H1 (cell line): ENCODE data around the gene CKAP4. TPM values are rescaled to one million over a fixed set of nuclear protein-coding genes. Genes with fewer than 3 reads are reported as not detected.

Experiments
- CTCF ChIA-PET: fragments of 300-600 bp; sonication (Branson Sonifier 250); formaldehyde crosslinking; loops from one replicate; lab custom pipeline; 2021; ENCODE audit not compliant: partially characterized antibody; lab: Charles Lee
- POLR2A ChIA-PET: fragments of 300-600 bp; sonication (Branson Sonifier 250); formaldehyde crosslinking; loops from one replicate; lab custom pipeline; 2021; ENCODE audit warnings: inconsistent platforms; ENCODE audit not compliant: partially characterized antibody; lab: Charles Lee
- DNase-seq, 2 experiments: peaks; one replicate each; pipeline versions ENCODE4 v3.0.0 to v3.0.0-alpha.2; 2010 to 2022; ENCODE audit warnings: low spot score in 2 of 2, low read depth in 1 of 2, mixed read lengths in 1 of 2
- FAIRE-seq: peaks from 2 replicates; lab custom pipeline; 2011; peaks lifted over from hg19 to GRCh38; lab: Jason Lieb, UNC
- H2AFZ ChIP-seq: 2 replicates; pipeline ENCODE4 v1.8.1; 2012; ENCODE audit warnings: low read length, inconsistent platforms
- H2AK5ac ChIP-seq: 2 replicates; pipeline ENCODE4 v1.6.1; 2013; ENCODE audit warnings: low read depth, low read length
- H2BK120ac ChIP-seq: replicated peaks from 2 replicates; pipeline ENCODE3; 2013; ENCODE audit warnings: low read depth, low read length, inconsistent platforms
- H2BK12ac ChIP-seq: 2 replicates; pipeline ENCODE4 v1.6.1; 2013; ENCODE audit warnings: low read depth, low read length
- H2BK15ac ChIP-seq: 2 replicates; pipeline ENCODE4 v1.6.1; 2013; ENCODE audit warnings: low read length
- H2BK20ac ChIP-seq: 2 replicates; pipeline ENCODE4 v1.6.1; 2013; ENCODE audit warnings: low read length
- H2BK5ac ChIP-seq: 2 replicates; pipeline ENCODE4 v1.6.1; 2013; ENCODE audit warnings: low read depth, low read length
- H3K14ac ChIP-seq: 2 replicates; pipeline ENCODE4 v1.6.1; 2013; ENCODE audit warnings: inconsistent platforms; ENCODE audit not compliant: insufficient read length
- H3K18ac ChIP-seq: 2 replicates; pipeline ENCODE4 v1.6.1; 2013; ENCODE audit warnings: low read length; ENCODE audit errors: extremely low read depth
- H3K23ac ChIP-seq: 2 replicates; pipeline ENCODE4 v1.6.1; 2013; ENCODE audit warnings: inconsistent platforms; ENCODE audit not compliant: insufficient read length
- H3K23me2 ChIP-seq: 2 replicates; pipeline ENCODE4 v1.6.1; 2013; ENCODE audit warnings: low read depth, low read length
- H3K27ac ChIP-seq: 2 replicates; pipeline ENCODE4 v1.6.1; 2011; ENCODE audit warnings: low read depth, low read length, inconsistent platforms
- H3K27me3 ChIP-seq, 4 experiments: replicated peaks in 1 of 4; 1 replicate in 1 of 4; 2 replicates in 3 of 4; pipeline versions ENCODE4 v1.6.1 to v1.8.1; 2011 to 2013; ENCODE audit warnings: low read length in 3 of 4, mild to moderate bottlenecking in 3 of 4, inconsistent platforms in 2 of 4, mixed read lengths in 2 of 4, moderate library complexity in 1 of 4; ENCODE audit not compliant: control insufficient read depth in 3 of 4, insufficient read depth in 3 of 4; ENCODE audit errors: extremely low read depth in 1 of 4
- H3K36me3 ChIP-seq, 4 experiments: 2 replicates each; pipeline versions ENCODE4 v1.6.1 to v1.8.1; 2011 to 2013; ENCODE audit warnings: mild to moderate bottlenecking in 4 of 4, low read length in 3 of 4, moderate library complexity in 2 of 4, control low read depth in 1 of 4, inconsistent platforms in 1 of 4; ENCODE audit not compliant: insufficient read depth in 4 of 4, control insufficient read depth in 2 of 4
- H3K4ac ChIP-seq: replicated peaks from 2 replicates; pipeline ENCODE3; 2013; ENCODE audit warnings: low read length, low read depth, mixed read lengths, inconsistent platforms; ENCODE audit not compliant: insufficient read length
- H3K4me1 ChIP-seq, 4 experiments: replicated peaks in 1 of 4; 1 replicate in 1 of 4; 2 replicates in 3 of 4; pipeline versions ENCODE4 v1.6.1 to v1.8.1; 2011 to 2013; ENCODE audit warnings: low read length in 3 of 4, inconsistent platforms in 2 of 4, mixed read lengths in 1 of 4; ENCODE audit not compliant: insufficient read depth in 4 of 4, control insufficient read depth in 3 of 4
- H3K4me2 ChIP-seq, 2 experiments: 2 replicates each; pipeline versions ENCODE4 v1.6.1 to v1.8.1; 2011 to 2013; ENCODE audit warnings: low read depth in 2 of 2, low read length in 2 of 2, control low read depth in 1 of 2, inconsistent platforms in 1 of 2, mild to moderate bottlenecking in 1 of 2; ENCODE audit not compliant: insufficient read depth in 1 of 2
- H3K4me3 ChIP-seq, 4 experiments: fragments of 200-600, 300-600 bp in 1 of 4; sonication (generic), shearing (Covaris generic), sonication (Bioruptor Twin) in 1 of 4; 2 replicates each; pipeline versions ENCODE4 v1.5.1 to v1.8.1; 2011 to 2016; ENCODE audit warnings: low read length in 4 of 4, low read depth in 3 of 4, control low read depth in 2 of 4, inconsistent platforms in 2 of 4, mild to moderate bottlenecking in 2 of 4, mixed read lengths in 1 of 4, moderate library complexity in 1 of 4; ENCODE audit not compliant: insufficient read depth in 2 of 4; ENCODE audit errors: extremely low read depth in 1 of 4
- H3K56ac ChIP-seq: replicated peaks from 2 replicates; pipeline ENCODE3; 2013; ENCODE audit warnings: low read depth, mild to moderate bottlenecking, mixed read lengths, low read length, inconsistent platforms; ENCODE audit not compliant: insufficient read length
- H3K79me1 ChIP-seq: 2 replicates; pipeline ENCODE4 v1.6.1; 2013; ENCODE audit warnings: low read depth, low read length, control low read depth
- H3K79me2 ChIP-seq, 2 experiments: 2 replicates each; pipeline versions ENCODE4 v1.6.1 to v1.8.1; 2012 to 2013; ENCODE audit warnings: low read length in 2 of 2, mild to moderate bottlenecking in 2 of 2, inconsistent platforms in 1 of 2; ENCODE audit not compliant: insufficient read depth in 2 of 2, control insufficient read depth in 1 of 2
- H3K9ac ChIP-seq, 4 experiments: replicated peaks in 1 of 4; 1 replicate in 1 of 4; 2 replicates in 3 of 4; pipeline versions ENCODE4 v1.6.1 to v1.8.1; 2011 to 2013; ENCODE audit warnings: low read depth in 3 of 4, low read length in 3 of 4, control low read depth in 2 of 4, mild to moderate bottlenecking in 2 of 4, moderate library complexity in 2 of 4, inconsistent platforms in 1 of 4; ENCODE audit errors: extremely low read depth in 1 of 4
- H3K9me3 ChIP-seq, 2 experiments: 2 replicates each; pipeline versions ENCODE4 v1.6.1 to v1.8.1; 2012 to 2013; ENCODE audit warnings: mild to moderate bottlenecking in 2 of 2, moderate library complexity in 2 of 2, control low read depth in 1 of 2, inconsistent platforms in 1 of 2, low read depth in 1 of 2, low read length in 1 of 2, mixed read lengths in 1 of 2; ENCODE audit not compliant: insufficient read depth in 2 of 2
- H4K20me1 ChIP-seq, 2 experiments: replicated peaks in 1 of 2; 2 replicates each; pipeline versions ENCODE3 to v1.8.1; 2011 to 2013; ENCODE audit warnings: inconsistent platforms in 2 of 2, low read length in 2 of 2, mild to moderate bottlenecking in 1 of 2; ENCODE audit not compliant: insufficient read depth in 2 of 2, control insufficient read depth in 1 of 2
- H4K5ac ChIP-seq: 2 replicates; pipeline ENCODE4 v1.6.1; 2013; ENCODE audit warnings: low read length, low read depth, mixed read lengths, inconsistent platforms; ENCODE audit not compliant: insufficient read length
- H4K8ac ChIP-seq: 2 replicates; pipeline ENCODE4 v1.8.0; 2013; ENCODE audit warnings: mild to moderate bottlenecking, moderate library complexity, low read length, inconsistent platforms; ENCODE audit not compliant: insufficient read depth; ENCODE audit errors: extremely low read depth
- H4K91ac ChIP-seq: replicated peaks from 2 replicates; pipeline ENCODE3; 2013; ENCODE audit warnings: low read length, mixed read lengths, inconsistent platforms; ENCODE audit not compliant: insufficient read length
- BACH1 ChIP-seq: IDR thresholded peaks from 2 replicates; pipeline ENCODE4 v1.6.1; 2012; ENCODE audit warnings: low read length, improper control_type of control experiment
- CHD1 ChIP-seq: IDR thresholded peaks from 2 replicates; pipeline ENCODE4 v1.6.1; 2012; ENCODE audit warnings: low read depth, low read length, improper control_type of control experiment
- CTBP2 ChIP-seq: IDR thresholded peaks from 2 replicates; pipeline ENCODE4 v1.7.0; 2011; ENCODE audit warnings: borderline replicate concordance, mild to moderate bottlenecking, moderate library complexity, mixed read lengths, low read length; ENCODE audit not compliant: insufficient read depth, insufficient read length
- CTCF ChIP-seq, 3 experiments: IDR thresholded peaks; 1 replicate in 2 of 3; 2 replicates in 1 of 3; pipeline versions ENCODE4 v1.5.1 to v1.6.1; 2011; ENCODE audit warnings: low read length in 3 of 3, mild to moderate bottlenecking in 3 of 3, inconsistent platforms in 2 of 3, low read depth in 1 of 3, moderate library complexity in 1 of 3; ENCODE audit not compliant: insufficient read depth in 1 of 3; ENCODE audit errors: control extremely low read depth in 1 of 3
- EGR1 ChIP-seq: IDR thresholded peaks from 2 replicates; pipeline ENCODE4 v1.6.1; 2011; ENCODE audit warnings: low read depth, low read length, borderline replicate concordance
- MAFK ChIP-seq: IDR thresholded peaks from 2 replicates; pipeline ENCODE4 v1.6.1; 2012; ENCODE audit warnings: low read depth, mild to moderate bottlenecking, improper control_type of control experiment, low read length
- POU5F1 ChIP-seq: IDR thresholded peaks from 2 replicates; pipeline ENCODE4 v1.6.1; 2011; ENCODE audit warnings: low read depth, mild to moderate bottlenecking, low read length, moderate library complexity
- RAD21 ChIP-seq, 2 experiments: IDR thresholded peaks in 1 of 2; conservative IDR thresholded peaks in 1 of 2; 2 replicates each; pipeline ENCODE4 v1.6.1; 2011; ENCODE audit warnings: low read depth in 2 of 2, low read length in 2 of 2, improper control_type of control experiment in 1 of 2, inconsistent platforms in 1 of 2, mild to moderate bottlenecking in 1 of 2, moderate library complexity in 1 of 2
- SUZ12 ChIP-seq: fragments of 200-600 bp; sonication (generic); IDR thresholded peaks from 2 replicates; pipeline ENCODE4 v1.6.1; 2012; ENCODE audit warnings: mild to moderate bottlenecking, inconsistent platforms, low read length, moderate library complexity, mixed read lengths
- YY1 ChIP-seq: IDR thresholded peaks from 2 replicates; pipeline ENCODE4 v1.6.1; 2011; ENCODE audit warnings: low read depth, mild to moderate bottlenecking, low read length
- WGBS, 2 experiments: shearing (Covaris generic) in 1 of 2; methylation state at CpG; one replicate each; pipeline versions ENCODE4 v1.1.6 to v1.1.7; 2013 to 2015; ENCODE audit warnings: low lambda C conversion rate in 2 of 2, mixed read lengths in 2 of 2, inconsistent platforms in 1 of 2, low coverage in 1 of 2, missing lambda C conversion rate in 1 of 2; ENCODE audit not compliant: insufficient replicate concordance in 2 of 2, insufficient coverage in 1 of 2, insufficient read length in 1 of 2; ENCODE audit errors: extremely low coverage in 1 of 2, missing lambda C conversion rate in 1 of 2; 5-methylcytosine and 5-hydroxymethylcytosine counted together
- polyA plus RNA-seq, 7 experiments: library from polyadenylated mRNA; depleted of rRNA in 3 of 7; stranded (reverse) in 5 of 7; unstranded in 2 of 7; fragments of >200 nt in 5 of 7; fragments of 200-250 nt in 2 of 7; gene quantifications; 1 replicate in 5 of 7; 2 replicates in 1 of 7; 4 replicates in 1 of 7; pipeline versions ENCODE4 v1.2.1 to v1.2.3, GENCODE V29; 2011 to 2013; ENCODE audit warnings: missing spikeins in 2 of 7, mixed read lengths in 2 of 7
- total RNA-seq: library from RNA; stranded (reverse); fragmentation: NEBNext Ultra II Directional; extraction: Animal tissue kit (Norgen Biotek cat#: 25700); gene quantifications from 2 replicates; pipeline ENCODE4 v1.2.1, GENCODE V29; 2021

Gene CKAP4
- total and polyA plus RNA-seq, 2 of the 8 experiments (the other 6 are each of a cell fraction or from before 2014, with no cell fraction given): 35.8 to 80.7 TPM

GRCh38 chr12:106258226-106258625 is 10.4 kb upstream of the CKAP4 start:
- Histone ChIP-seq H3K79me2 (no peaks in the 10 kb centered on the region), H3K14ac (no peak overlapping the region), H2BK12ac (no peak overlapping the region), H4K8ac (no peak overlapping the region), H2BK20ac (no peak overlapping the region), H3K79me1 (no peaks in the 10 kb centered on the region), H4K20me1 (no peaks in the 10 kb centered on the region), H3K56ac (no peak overlapping the region), H3K9ac (no peak overlapping the region), H3K23ac (no peak overlapping the region), H3K36me3 (no peaks in the 10 kb centered on the region), H3K4me3 (no peak overlapping the region), H4K91ac (no peak overlapping the region), H3K9me3 (no peaks in the 10 kb centered on the region), H3K27ac (no peak overlapping the region), H2BK120ac (no peak overlapping the region), H2AFZ (no peak overlapping the region), H2BK5ac (no peak overlapping the region), H2AK5ac (no peak overlapping the region), H3K23me2 (peaks cover 4% of the 10 kb centered on the region; the same call in 1 of the 2 replicates), H3K4me2 (no peak overlapping the region), H3K27me3 (no peaks in the 10 kb centered on the region), H2BK15ac (no peak overlapping the region), H3K4ac (no peak overlapping the region), H3K18ac (no peak overlapping the region), H3K4me1 (peaks cover 0 to 13% (median 6%) of the 10 kb centered on the region in 4 experiments; a peak in 3 of 7 replicates), H4K5ac (no peak overlapping the region)
- 88% methylated on average over 3 of the region's 4 CpGs; no CpG with 5 or more reads in 1 of the 2 experiments for WGBS, 2 experiments
- DNase-seq: peak in 1 of 2 experiments; percentile 11
- CTCF ChIA-PET: interaction anchor here (0.6 to 2.7 kb wide), 8 partner anchors 13 to 993 kb away, joined by 3 to 10 read pairs (median 4); no protein-coding TSS in a partner anchor
- no peak for FAIRE-seq
- POLR2A ChIA-PET: interaction anchor here (0.6 to 1.3 kb wide), 3 partner anchors 10 to 506 kb away, joined by 3 to 5 read pairs (median 3); no protein-coding TSS in a partner anchor
- TF ChIP-seq BACH1 (no peak), CHD1 (no peak), MAFK (no peak), EGR1 (no peak), YY1 (no peak), CTCF (IDR thresholded peaks at IDR 0.05; ENCODE audit: control extremely low read depth in 1 of 3, insufficient read depth in 1 of 3, low read depth in 1 of 3, low read length in 3 of 3) (no peak), SUZ12 (no peak), POU5F1 (no peak), RAD21 (IDR thresholded peaks at IDR 0.05 in 1 of 2, conservative IDR thresholded peaks at IDR 0.05 in 1 of 2; ENCODE audit: low read depth in 2 of 2, low read length in 2 of 2) (no peak), CTBP2 (no peak)
